ENCODE results near the gene ELMO1. TPM values are rescaled to one million over a fixed set of nuclear protein-coding genes. Genes with fewer than 3 reads are reported as not detected.
A peak's percentile ranks its signal among the peaks of the same experiment; 100 is the strongest.

Gene ELMO1
- total RNA-seq, 1 donor from 2014 or later = 66.1 TPM

DNA sequence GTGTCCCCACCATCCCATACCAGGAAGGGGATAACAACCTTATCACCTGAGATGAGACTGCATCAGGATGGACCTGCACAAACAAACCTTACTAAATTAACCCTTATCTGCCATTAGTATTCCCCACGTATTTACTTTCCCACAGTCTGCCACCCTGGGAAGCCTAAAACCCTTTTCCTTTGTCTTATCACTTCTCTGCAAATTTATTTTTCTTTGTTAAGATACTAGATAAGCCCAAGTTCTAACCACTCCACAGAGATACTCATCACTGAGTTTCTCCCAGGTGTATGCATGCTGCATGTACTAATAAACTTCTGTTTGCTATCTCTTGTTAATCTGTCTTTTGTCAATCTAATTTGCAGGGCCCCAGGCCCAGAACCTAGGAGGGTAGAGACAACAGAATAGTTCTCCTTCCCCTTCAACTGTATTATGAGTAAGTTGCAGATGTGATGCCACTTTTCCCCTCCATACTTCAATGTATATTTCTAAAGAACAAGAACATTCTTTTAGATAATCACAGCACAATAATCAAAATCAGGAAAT is 66.0 kb downstream of the ELMO1 start:
- Mint-ChIP-seq H3K27me3 (no peaks in the 10 kb centered on the region), H3K27ac (peak overlapping the region; percentile 79), H3K9me3 (ENCODE audit: low read depth) (peaks cover 31% of the 10 kb centered on the region), H3K36me3 (ENCODE audit: insufficient read depth) (peaks cover 35% of the 10 kb centered on the region), H3K4me1 (ENCODE audit: low read depth) (peaks cover 22% of the 10 kb centered on the region), H3K4me3 (ENCODE audit: low read depth) (no peak overlapping the region)
- no peak for DNase-seq (ENCODE audit: low spot score, unreplicated experiment)
- TF ChIP-seq, protein P1, sequence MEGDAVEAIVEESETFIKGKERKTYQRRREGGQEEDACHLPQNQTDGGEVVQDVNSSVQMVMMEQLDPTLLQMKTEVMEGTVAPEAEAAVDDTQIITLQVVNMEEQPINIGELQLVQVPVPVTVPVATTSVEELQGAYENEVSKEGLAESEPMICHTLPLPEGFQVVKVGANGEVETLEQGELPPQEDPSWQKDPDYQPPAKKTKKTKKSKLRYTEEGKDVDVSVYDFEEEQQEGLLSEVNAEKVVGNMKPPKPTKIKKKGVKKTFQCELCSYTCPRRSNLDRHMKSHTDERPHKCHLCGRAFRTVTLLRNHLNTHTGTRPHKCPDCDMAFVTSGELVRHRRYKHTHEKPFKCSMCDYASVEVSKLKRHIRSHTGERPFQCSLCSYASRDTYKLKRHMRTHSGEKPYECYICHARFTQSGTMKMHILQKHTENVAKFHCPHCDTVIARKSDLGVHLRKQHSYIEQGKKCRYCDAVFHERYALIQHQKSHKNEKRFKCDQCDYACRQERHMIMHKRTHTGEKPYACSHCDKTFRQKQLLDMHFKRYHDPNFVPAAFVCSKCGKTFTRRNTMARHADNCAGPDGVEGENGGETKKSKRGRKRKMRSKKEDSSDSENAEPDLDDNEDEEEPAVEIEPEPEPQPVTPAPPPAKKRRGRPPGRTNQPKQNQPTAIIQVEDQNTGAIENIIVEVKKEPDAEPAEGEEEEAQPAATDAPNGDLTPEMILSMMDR (IDR thresholded peaks at IDR 0.05; ENCODE audit: unreplicated experiment) = no peak

DNA sequence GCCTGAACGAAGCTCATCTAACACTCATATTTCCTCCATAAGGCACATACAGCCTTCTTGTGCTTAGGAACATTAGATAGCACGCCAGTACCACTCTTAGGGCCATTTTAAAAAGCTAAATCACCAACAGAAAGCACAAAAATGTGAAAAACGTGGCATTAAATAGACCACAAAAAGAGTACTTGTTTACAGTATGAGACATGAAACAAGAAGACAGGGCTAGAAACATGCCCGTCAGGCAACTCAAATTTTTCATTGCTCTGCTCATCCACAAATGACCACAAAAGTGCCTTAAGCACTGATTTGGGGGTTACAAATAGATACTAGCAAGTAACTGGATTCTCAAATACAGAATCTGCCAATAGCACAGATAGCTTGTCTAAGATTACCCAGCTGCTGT is 67.8 kb downstream of the ELMO1 start:
- Mint-ChIP-seq H3K36me3 (ENCODE audit: insufficient read depth) (peaks cover 45% of the 10 kb centered on the region), H3K9me3 (ENCODE audit: low read depth) (peaks cover 43% of the 10 kb centered on the region), H3K27ac (no peak overlapping the region), H3K27me3 (no peaks in the 10 kb centered on the region), H3K4me3 (ENCODE audit: low read depth) (no peak overlapping the region), H3K4me1 (ENCODE audit: low read depth) (peaks cover 16% of the 10 kb centered on the region)
- TF ChIP-seq, protein P1 (IDR thresholded peaks at IDR 0.05; ENCODE audit: unreplicated experiment) = no peak
- DNase-seq (ENCODE audit: low spot score, unreplicated experiment) = no peak

GRCh38 chr7:37379546-37380277 is 69.0 kb downstream of the ELMO1 start:
- H3K4me3 Mint-ChIP-seq (ENCODE audit: low read depth) = no peak overlapping the region
- H3K27ac Mint-ChIP-seq = no peak overlapping the region
- peaks cover 15% of the 10 kb centered on the region for H3K4me1 Mint-ChIP-seq (ENCODE audit: low read depth)
- peaks cover 38% of the 10 kb centered on the region for H3K36me3 Mint-ChIP-seq (ENCODE audit: insufficient read depth)
- no peak for DNase-seq (ENCODE audit: low spot score, unreplicated experiment)
- TF ChIP-seq, protein P1 (IDR thresholded peaks at IDR 0.05; ENCODE audit: unreplicated experiment) = no peak
- H3K27me3 Mint-ChIP-seq = no peaks in the 10 kb centered on the region
- H3K9me3 Mint-ChIP-seq (ENCODE audit: low read depth) = peaks cover 38% of the 10 kb centered on the region

DNA sequence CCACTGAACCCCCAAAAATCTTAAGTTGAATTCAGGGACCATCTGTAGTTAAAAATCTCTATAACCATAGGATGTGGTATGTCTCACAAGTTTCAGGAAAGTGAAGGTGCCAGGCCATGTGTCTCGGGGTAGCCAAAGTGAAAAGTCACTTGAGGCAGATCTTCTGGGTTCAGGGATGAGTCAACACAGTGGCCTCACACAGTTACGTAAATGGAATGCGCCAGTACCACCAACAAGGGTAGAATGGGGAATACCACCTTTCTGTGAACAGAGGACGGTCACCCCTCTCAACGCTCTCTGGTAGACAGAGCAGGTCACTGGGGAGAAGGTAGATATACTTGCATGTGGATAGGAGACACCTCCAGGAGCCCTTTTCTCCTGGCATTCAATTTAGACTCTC is 71.4 kb downstream of the ELMO1 start:
- Mint-ChIP-seq H3K36me3 (ENCODE audit: insufficient read depth) (peaks cover 29% of the 10 kb centered on the region), H3K27ac (no peak overlapping the region), H3K4me1 (ENCODE audit: low read depth) (peaks cover 9% of the 10 kb centered on the region), H3K4me3 (ENCODE audit: low read depth) (no peak overlapping the region), H3K9me3 (ENCODE audit: low read depth) (peaks cover 25% of the 10 kb centered on the region), H3K27me3 (no peaks in the 10 kb centered on the region)
- TF ChIP-seq, protein P1 (IDR thresholded peaks at IDR 0.05; ENCODE audit: unreplicated experiment) = no peak
- DNase-seq (ENCODE audit: low spot score, unreplicated experiment) = no peak

DNA sequence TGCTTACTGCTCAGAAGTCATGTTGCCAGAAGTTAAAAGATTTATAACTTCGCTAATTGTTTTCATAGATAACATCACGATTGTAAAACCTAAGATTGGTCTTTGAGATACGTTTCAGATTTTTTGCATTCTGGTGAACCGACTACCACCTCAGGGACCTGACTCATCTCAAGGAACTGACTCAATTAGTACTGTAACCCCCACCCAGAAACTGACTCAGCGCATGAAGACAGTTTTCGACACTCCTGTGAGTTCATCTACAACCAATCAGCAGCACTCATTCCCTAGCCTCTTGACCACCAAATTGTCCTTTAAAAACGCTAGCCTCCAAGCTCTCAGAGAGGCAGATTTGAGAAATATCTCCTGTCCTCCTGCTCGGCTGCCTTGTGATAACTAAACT is 72.3 kb downstream of the ELMO1 start:
- Mint-ChIP-seq H3K27ac (peak overlapping the region; percentile 35), H3K27me3 (no peaks in the 10 kb centered on the region), H3K4me3 (ENCODE audit: low read depth) (no peak overlapping the region), H3K4me1 (ENCODE audit: low read depth) (peaks cover 9% of the 10 kb centered on the region), H3K36me3 (ENCODE audit: insufficient read depth) (peaks cover 29% of the 10 kb centered on the region), H3K9me3 (ENCODE audit: low read depth) (peaks cover 25% of the 10 kb centered on the region)
- no peak for DNase-seq (ENCODE audit: low spot score, unreplicated experiment)
- TF ChIP-seq, protein P1 (IDR thresholded peaks at IDR 0.05; ENCODE audit: unreplicated experiment) = no peak
